GM12878 (cell line): Measurements from ENCODE around the gene PEX11B.
A peak's percentile ranks its signal among the peaks of the same experiment; 100 is the strongest.

Experiments used
- CBX5 ChIP-seq: sonication (generic); IDR thresholded peaks from 2 replicates; pipeline ENCODE4 v1.6.1; 2016; ENCODE audit warnings: low read depth, moderate library complexity, mild to moderate bottlenecking, inconsistent platforms
- CREB1 ChIP-seq: IDR thresholded peaks from 2 replicates; pipeline ENCODE4 v1.6.1; 2012; ENCODE audit warnings: low read depth, mild to moderate bottlenecking, inconsistent platforms
- EP300 ChIP-seq, 2 experiments: fragments of 150-350 bp in 1 of 2; IDR thresholded peaks; 2 replicates each; pipeline ENCODE4 v1.6.1; 2011 to 2012; ENCODE audit warnings: low read depth in 2 of 2, low read length in 2 of 2, borderline replicate concordance in 1 of 2, improper control_type of control experiment in 1 of 2, inconsistent platforms in 1 of 2; ENCODE audit not compliant: control insufficient read depth in 1 of 2
- GABPA ChIP-seq: IDR thresholded peaks from 2 replicates; pipeline ENCODE4 v1.6.1; 2014; ENCODE audit warnings: antibody characterized with exemption, low read depth, mild to moderate bottlenecking, inconsistent platforms
- IRF4 ChIP-seq: IDR thresholded peaks from 2 replicates; pipeline ENCODE4 v1.6.1; 2011; ENCODE audit warnings: low read depth, low read length
- JUNB ChIP-seq: IDR thresholded peaks from 2 replicates; pipeline ENCODE4 v1.6.1; 2016; ENCODE audit warnings: antibody characterized with exemption, mild to moderate bottlenecking
- POLR2A ChIP-seq: IDR thresholded peaks from 2 replicates; pipeline ENCODE4 v1.6.1; 2011; ENCODE audit warnings: low read depth, mild to moderate bottlenecking, low read length
- POLR2AphosphoS5 ChIP-seq: IDR thresholded peaks from 2 replicates; pipeline ENCODE4 v1.6.1; 2011; ENCODE audit warnings: mild to moderate bottlenecking, low read length, inconsistent platforms
- SREBF1 ChIP-seq: IDR thresholded peaks from 2 replicates; pipeline ENCODE4 v1.6.1; 2012; ENCODE audit warnings: mild to moderate bottlenecking, low read length
- TARDBP ChIP-seq: IDR thresholded peaks from 2 replicates; pipeline ENCODE4 v1.6.1; 2016; ENCODE audit warnings: borderline replicate concordance
- ZNF24 ChIP-seq: fragments of 450-650 bp; IDR thresholded peaks from 2 replicates; pipeline ENCODE4 v1.6.1; 2017; ENCODE audit warnings: antibody characterized with exemption, mild to moderate bottlenecking
- TF ChIP-seq, protein P1 (sequence below), 3 experiments: IDR thresholded peaks in 2 of 3; conservative IDR thresholded peaks in 1 of 3; 2 replicates each; pipeline ENCODE4 v1.5.1; 2011; ENCODE audit warnings: low read depth in 3 of 3, low read length in 3 of 3, mild to moderate bottlenecking in 3 of 3, control low read depth in 2 of 3, moderate library complexity in 2 of 3, inconsistent platforms in 1 of 3, mixed read lengths in 1 of 3; ENCODE audit not compliant: control insufficient read depth in 2 of 3, insufficient read depth in 1 of 3; ENCODE audit errors: extremely low read depth in 1 of 3
- TF ChIP-seq, protein P2 (sequence below): IDR thresholded peaks from 2 replicates; pipeline ENCODE4 v1.6.1; 2012; ENCODE audit warnings: low read depth, low read length, improper control_type of control experiment

DNA sequence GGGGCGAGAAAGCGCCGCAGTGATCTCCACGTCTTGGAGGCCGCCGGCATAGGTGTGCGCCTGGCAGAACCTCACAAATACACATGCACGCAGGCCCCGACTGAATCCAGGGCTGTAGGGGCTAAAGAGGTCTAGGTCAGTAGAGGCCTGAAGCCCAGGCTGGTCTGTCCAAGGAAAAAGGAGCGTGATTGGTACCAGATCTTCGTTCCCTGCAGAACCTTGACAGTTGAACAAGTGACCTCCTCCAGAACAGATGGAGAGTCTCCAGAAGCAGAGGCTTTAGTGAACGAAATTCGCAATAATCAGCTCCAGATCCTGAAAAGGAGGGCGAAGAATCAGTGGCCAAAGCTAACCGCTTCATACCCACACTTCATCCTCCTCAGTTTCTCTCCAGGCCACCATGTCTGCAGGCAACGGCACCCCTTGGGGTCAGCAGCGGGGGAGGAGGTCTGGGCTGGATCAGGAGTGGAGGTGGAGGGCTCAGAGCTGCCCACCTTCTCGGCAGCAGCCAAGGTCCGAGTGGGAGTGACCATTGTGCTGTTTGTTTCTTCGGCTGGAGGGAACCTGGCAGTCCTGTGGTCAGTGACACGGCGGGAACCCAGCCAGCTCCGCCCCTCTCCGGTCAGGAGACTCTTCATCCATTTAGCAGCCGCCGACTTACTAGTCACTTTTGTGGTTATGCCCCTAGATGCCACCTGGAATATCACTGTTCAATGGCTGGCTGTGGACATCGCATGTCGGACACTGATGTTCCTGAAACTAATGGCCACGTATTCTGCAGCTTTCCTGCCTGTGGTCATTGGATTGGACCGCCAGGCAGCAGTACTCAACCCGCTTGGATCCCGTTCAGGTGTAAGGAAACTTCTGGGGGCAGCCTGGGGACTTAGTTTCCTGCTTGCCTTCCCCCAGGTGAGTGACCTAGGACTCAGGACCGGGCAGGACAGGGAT, 749 bp upstream of the PEX11B start:
- TF ChIP-seq CREB1 (no peak), POLR2AphosphoS5 (peak; percentile 31), ZNF24 (no peak), POLR2A (peak; percentile 63), CBX5 (no peak), TARDBP (no peak), EP300 (IDR thresholded peaks at IDR 0.05; ENCODE audit: borderline replicate concordance in 1 of 2, control insufficient read depth in 1 of 2, low read depth in 2 of 2, low read length in 2 of 2) (no peak), IRF4 (no peak), SREBF1 (no peak), JUNB (no peak), GABPA (no peak)
- TF ChIP-seq, protein P1, sequence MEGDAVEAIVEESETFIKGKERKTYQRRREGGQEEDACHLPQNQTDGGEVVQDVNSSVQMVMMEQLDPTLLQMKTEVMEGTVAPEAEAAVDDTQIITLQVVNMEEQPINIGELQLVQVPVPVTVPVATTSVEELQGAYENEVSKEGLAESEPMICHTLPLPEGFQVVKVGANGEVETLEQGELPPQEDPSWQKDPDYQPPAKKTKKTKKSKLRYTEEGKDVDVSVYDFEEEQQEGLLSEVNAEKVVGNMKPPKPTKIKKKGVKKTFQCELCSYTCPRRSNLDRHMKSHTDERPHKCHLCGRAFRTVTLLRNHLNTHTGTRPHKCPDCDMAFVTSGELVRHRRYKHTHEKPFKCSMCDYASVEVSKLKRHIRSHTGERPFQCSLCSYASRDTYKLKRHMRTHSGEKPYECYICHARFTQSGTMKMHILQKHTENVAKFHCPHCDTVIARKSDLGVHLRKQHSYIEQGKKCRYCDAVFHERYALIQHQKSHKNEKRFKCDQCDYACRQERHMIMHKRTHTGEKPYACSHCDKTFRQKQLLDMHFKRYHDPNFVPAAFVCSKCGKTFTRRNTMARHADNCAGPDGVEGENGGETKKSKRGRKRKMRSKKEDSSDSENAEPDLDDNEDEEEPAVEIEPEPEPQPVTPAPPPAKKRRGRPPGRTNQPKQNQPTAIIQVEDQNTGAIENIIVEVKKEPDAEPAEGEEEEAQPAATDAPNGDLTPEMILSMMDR (IDR thresholded peaks at IDR 0.05 in 2 of 3, conservative IDR thresholded peaks at IDR 0.05 in 1 of 3; ENCODE audit: control insufficient read depth in 2 of 3, extremely low read depth in 1 of 3, insufficient read depth in 1 of 3, low read depth in 3 of 3, low read length in 3 of 3) = no peak
- TF ChIP-seq, protein P2, sequence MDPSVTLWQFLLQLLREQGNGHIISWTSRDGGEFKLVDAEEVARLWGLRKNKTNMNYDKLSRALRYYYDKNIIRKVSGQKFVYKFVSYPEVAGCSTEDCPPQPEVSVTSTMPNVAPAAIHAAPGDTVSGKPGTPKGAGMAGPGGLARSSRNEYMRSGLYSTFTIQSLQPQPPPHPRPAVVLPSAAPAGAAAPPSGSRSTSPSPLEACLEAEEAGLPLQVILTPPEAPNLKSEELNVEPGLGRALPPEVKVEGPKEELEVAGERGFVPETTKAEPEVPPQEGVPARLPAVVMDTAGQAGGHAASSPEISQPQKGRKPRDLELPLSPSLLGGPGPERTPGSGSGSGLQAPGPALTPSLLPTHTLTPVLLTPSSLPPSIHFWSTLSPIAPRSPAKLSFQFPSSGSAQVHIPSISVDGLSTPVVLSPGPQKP = no peak
